ENCODE data around the gene ST6GAL1.
A peak's percentile ranks its signal among the peaks of the same experiment; 100 is the strongest.
"Not testable (repeated sequence)": the region's sequence is repeated elsewhere in the genome, so short reads cannot be mapped to it uniquely, and the experiment has no call there.

Gene ST6GAL1

GRCh38 chr3:186946756-186947375 lies 16.5 kb downstream of the ST6GAL1 start:
- Histone ChIP-seq H3K9me3 (ENCODE audit: control insufficient read depth in 1 of 2, low read length in 2 of 2) (no peaks in the 10 kb centered on the region), H3K36me3 (ENCODE audit: control insufficient read depth in 1 of 2, insufficient read depth in 2 of 2, low read length in 2 of 2) (no peaks in the 10 kb centered on the region), H3K27me3 (ENCODE audit: low read depth, low read length) (no peaks in the 10 kb centered on the region), H3K27ac (ENCODE audit: low read length) (no peak overlapping the region), H3K4me3 (ENCODE audit: low read depth in 1 of 2, low read length in 2 of 2) (no peak overlapping the region), H3K4me1 (ENCODE audit: control insufficient read depth in 1 of 2, insufficient read depth in 2 of 2, low read length in 2 of 2) (peaks cover 0 to 13% of the 10 kb centered on the region in 2 donors)

- Histone ChIP-seq H3K36me3 (ENCODE audit: control insufficient read depth in 1 of 2, insufficient read depth in 2 of 2, low read length in 2 of 2) (no peaks in the 10 kb centered on the region), H3K27me3 (ENCODE audit: low read depth, low read length) (no peaks in the 10 kb centered on the region), H3K4me1 (ENCODE audit: control insufficient read depth in 1 of 2, insufficient read depth in 2 of 2, low read length in 2 of 2) (peaks cover 0 to 13% of the 10 kb centered on the region in 2 donors), H3K4me3 (ENCODE audit: low read depth in 1 of 2, low read length in 2 of 2) (no peak overlapping the region), H3K9me3 (ENCODE audit: control insufficient read depth in 1 of 2, low read length in 2 of 2) (no peaks in the 10 kb centered on the region), H3K27ac (ENCODE audit: low read length) (no peak overlapping the region)
Observed at GRCh38 chr3:186949281-186949982, 19.1 kb downstream of the ST6GAL1 start.

- no peaks in the 10 kb centered on the region for H3K27me3 ChIP-seq (ENCODE audit: low read depth, low read length)
- H3K9me3 ChIP-seq (ENCODE audit: control insufficient read depth in 1 of 2, low read length in 2 of 2) = no peaks in the 10 kb centered on the region
- H3K36me3 ChIP-seq (ENCODE audit: control insufficient read depth in 1 of 2, insufficient read depth in 2 of 2, low read length in 2 of 2) = no peaks in the 10 kb centered on the region
- no peak overlapping the region for H3K27ac ChIP-seq (ENCODE audit: low read length)
- no peak overlapping the region for H3K4me3 ChIP-seq (ENCODE audit: low read depth in 1 of 2, low read length in 2 of 2)
- peaks cover 0 to 13% of the 10 kb centered on the region in 2 donors for H3K4me1 ChIP-seq (ENCODE audit: control insufficient read depth in 1 of 2, insufficient read depth in 2 of 2, low read length in 2 of 2)
Observed at GRCh38 chr3:186950402-186951093, 20.2 kb downstream of the ST6GAL1 start.

- no peaks in the 10 kb centered on the region for H3K36me3 ChIP-seq (ENCODE audit: control insufficient read depth in 1 of 2, insufficient read depth in 2 of 2, low read length in 2 of 2)
- no peak overlapping the region for H3K4me3 ChIP-seq (ENCODE audit: low read depth in 1 of 2, low read length in 2 of 2)
- peaks cover 0 to 13% of the 10 kb centered on the region in 2 donors for H3K4me1 ChIP-seq (ENCODE audit: control insufficient read depth in 1 of 2, insufficient read depth in 2 of 2, low read length in 2 of 2)
- no peak overlapping the region for H3K27ac ChIP-seq (ENCODE audit: low read length)
- H3K27me3 ChIP-seq (ENCODE audit: low read depth, low read length) = no peaks in the 10 kb centered on the region
- no peaks in the 10 kb centered on the region for H3K9me3 ChIP-seq (ENCODE audit: control insufficient read depth in 1 of 2, low read length in 2 of 2)
Observed at GRCh38 chr3:186951640-186952552, 21.6 kb downstream of the ST6GAL1 start.

- no peaks in the 10 kb centered on the region for H3K9me3 ChIP-seq (ENCODE audit: control insufficient read depth in 1 of 2, low read length in 2 of 2)
- peak overlapping the region; percentile 40 for H3K27ac ChIP-seq (ENCODE audit: low read length)
- H3K36me3 ChIP-seq (ENCODE audit: control insufficient read depth in 1 of 2, insufficient read depth in 2 of 2, low read length in 2 of 2) = no peaks in the 10 kb centered on the region
- H3K27me3 ChIP-seq (ENCODE audit: low read depth, low read length) = no peaks in the 10 kb centered on the region
- no peak overlapping the region for H3K4me3 ChIP-seq (ENCODE audit: low read depth in 1 of 2, low read length in 2 of 2)
- peaks cover 0 to 8% of the 10 kb centered on the region in 2 donors for H3K4me1 ChIP-seq (ENCODE audit: control insufficient read depth in 1 of 2, insufficient read depth in 2 of 2, low read length in 2 of 2)
Observed at GRCh38 chr3:186953011-186953487, 22.7 kb downstream of the ST6GAL1 start.

- H3K36me3 ChIP-seq (ENCODE audit: control insufficient read depth in 1 of 2, insufficient read depth in 2 of 2, low read length in 2 of 2); H3K9me3 ChIP-seq (ENCODE audit: control insufficient read depth in 1 of 2, low read length in 2 of 2); H3K27me3 ChIP-seq (ENCODE audit: low read depth, low read length); H3K4me1 ChIP-seq (ENCODE audit: control insufficient read depth in 1 of 2, insufficient read depth in 2 of 2, low read length in 2 of 2); H3K27ac ChIP-seq (ENCODE audit: low read length); H3K4me3 ChIP-seq (ENCODE audit: low read depth in 1 of 2, low read length in 2 of 2): not testable (repeated sequence)
Observed at GRCh38 chr3:186953992-186954699, 23.8 kb downstream of the ST6GAL1 start.

GRCh38 chr3:186955898-186956696 lies 25.8 kb downstream of the ST6GAL1 start:
- no peaks in the 10 kb centered on the region for H3K27me3 ChIP-seq (ENCODE audit: low read depth, low read length)
- H3K27ac ChIP-seq (ENCODE audit: low read length) = no peak overlapping the region
- H3K4me1 ChIP-seq (ENCODE audit: control insufficient read depth in 1 of 2, insufficient read depth in 2 of 2, low read length in 2 of 2) = no peaks in the 10 kb centered on the region
- no peaks in the 10 kb centered on the region for H3K9me3 ChIP-seq (ENCODE audit: control insufficient read depth in 1 of 2, low read length in 2 of 2)
- H3K4me3 ChIP-seq (ENCODE audit: low read depth in 1 of 2, low read length in 2 of 2) = no peak overlapping the region
- H3K36me3 ChIP-seq (ENCODE audit: control insufficient read depth in 1 of 2, insufficient read depth in 2 of 2, low read length in 2 of 2) = no peaks in the 10 kb centered on the region

GRCh38 chr3:186959029-186959624 lies 28.8 kb downstream of the ST6GAL1 start:
- H3K36me3 ChIP-seq (ENCODE audit: control insufficient read depth in 1 of 2, insufficient read depth in 2 of 2, low read length in 2 of 2) = no peaks in the 10 kb centered on the region
- H3K27ac ChIP-seq (ENCODE audit: low read length) = no peak overlapping the region
- no peak overlapping the region for H3K4me3 ChIP-seq (ENCODE audit: low read depth in 1 of 2, low read length in 2 of 2)
- H3K27me3 ChIP-seq (ENCODE audit: low read depth, low read length) = no peaks in the 10 kb centered on the region
- H3K9me3 ChIP-seq (ENCODE audit: control insufficient read depth in 1 of 2, low read length in 2 of 2) = no peaks in the 10 kb centered on the region
- H3K4me1 ChIP-seq (ENCODE audit: control insufficient read depth in 1 of 2, insufficient read depth in 2 of 2, low read length in 2 of 2) = no peaks in the 10 kb centered on the region

- Histone ChIP-seq H3K27ac (ENCODE audit: low read length) (no peak overlapping the region), H3K4me1 (ENCODE audit: control insufficient read depth in 1 of 2, insufficient read depth in 2 of 2, low read length in 2 of 2) (no peaks in the 10 kb centered on the region), H3K36me3 (ENCODE audit: control insufficient read depth in 1 of 2, insufficient read depth in 2 of 2, low read length in 2 of 2) (no peaks in the 10 kb centered on the region), H3K4me3 (ENCODE audit: low read depth in 1 of 2, low read length in 2 of 2) (no peak overlapping the region), H3K27me3 (ENCODE audit: low read depth, low read length) (no peaks in the 10 kb centered on the region), H3K9me3 (ENCODE audit: control insufficient read depth in 1 of 2, low read length in 2 of 2) (no peaks in the 10 kb centered on the region)
Observed at GRCh38 chr3:186960347-186960746, 30.0 kb downstream of the ST6GAL1 start.

GRCh38 chr3:186962445-186962844 lies 32.1 kb downstream of the ST6GAL1 start:
- H3K27me3 ChIP-seq (ENCODE audit: low read depth, low read length) = no peaks in the 10 kb centered on the region
- no peaks in the 10 kb centered on the region for H3K36me3 ChIP-seq (ENCODE audit: control insufficient read depth in 1 of 2, insufficient read depth in 2 of 2, low read length in 2 of 2)
- H3K27ac ChIP-seq (ENCODE audit: low read length) = no peak overlapping the region
- no peak overlapping the region for H3K4me3 ChIP-seq (ENCODE audit: low read depth in 1 of 2, low read length in 2 of 2)
- H3K4me1 ChIP-seq (ENCODE audit: control insufficient read depth in 1 of 2, insufficient read depth in 2 of 2, low read length in 2 of 2) = no peaks in the 10 kb centered on the region
- no peaks in the 10 kb centered on the region for H3K9me3 ChIP-seq (ENCODE audit: control insufficient read depth in 1 of 2, low read length in 2 of 2)

Measured in muscle layer of duodenum (tissue), 2 donors.